ENCODE data around the gene SHROOM2.

The SHROOM2 gene

DNA sequence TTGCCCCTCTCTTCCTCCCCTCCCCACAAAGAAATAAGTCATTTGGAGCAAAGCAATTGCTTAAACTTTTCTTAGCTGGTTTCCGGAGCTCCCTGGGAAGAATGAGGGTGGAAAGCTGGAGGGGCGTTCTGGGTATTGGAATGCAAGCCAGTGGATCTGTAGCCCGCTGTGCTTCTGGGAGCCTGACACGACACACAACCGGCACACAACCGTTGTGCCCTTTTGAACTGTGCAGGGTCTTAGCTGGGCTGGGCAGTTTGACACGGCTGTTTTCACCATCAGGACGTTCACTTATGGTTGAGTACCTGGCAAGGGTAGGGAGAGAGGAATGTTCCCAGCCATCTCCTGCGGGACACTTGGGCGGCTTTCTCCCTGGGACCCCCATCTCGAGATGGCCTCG lies 38.3 kb downstream of the SHROOM2 start:
- no peak for DNase-seq (ENCODE audit: low read depth in 1 of 2, low spot score in 1 of 2)
- TF ChIP-seq GABPA (IDR thresholded peaks at IDR 0.05; ENCODE audit: low read depth) (no peak), POLR2AphosphoS5 (IDR thresholded peaks at IDR 0.05; ENCODE audit: low read depth) (no peak), SPI1 (IDR thresholded peaks at IDR 0.05; ENCODE audit: borderline replicate concordance, low read depth) (no peak)
- TF ChIP-seq, protein P1, sequence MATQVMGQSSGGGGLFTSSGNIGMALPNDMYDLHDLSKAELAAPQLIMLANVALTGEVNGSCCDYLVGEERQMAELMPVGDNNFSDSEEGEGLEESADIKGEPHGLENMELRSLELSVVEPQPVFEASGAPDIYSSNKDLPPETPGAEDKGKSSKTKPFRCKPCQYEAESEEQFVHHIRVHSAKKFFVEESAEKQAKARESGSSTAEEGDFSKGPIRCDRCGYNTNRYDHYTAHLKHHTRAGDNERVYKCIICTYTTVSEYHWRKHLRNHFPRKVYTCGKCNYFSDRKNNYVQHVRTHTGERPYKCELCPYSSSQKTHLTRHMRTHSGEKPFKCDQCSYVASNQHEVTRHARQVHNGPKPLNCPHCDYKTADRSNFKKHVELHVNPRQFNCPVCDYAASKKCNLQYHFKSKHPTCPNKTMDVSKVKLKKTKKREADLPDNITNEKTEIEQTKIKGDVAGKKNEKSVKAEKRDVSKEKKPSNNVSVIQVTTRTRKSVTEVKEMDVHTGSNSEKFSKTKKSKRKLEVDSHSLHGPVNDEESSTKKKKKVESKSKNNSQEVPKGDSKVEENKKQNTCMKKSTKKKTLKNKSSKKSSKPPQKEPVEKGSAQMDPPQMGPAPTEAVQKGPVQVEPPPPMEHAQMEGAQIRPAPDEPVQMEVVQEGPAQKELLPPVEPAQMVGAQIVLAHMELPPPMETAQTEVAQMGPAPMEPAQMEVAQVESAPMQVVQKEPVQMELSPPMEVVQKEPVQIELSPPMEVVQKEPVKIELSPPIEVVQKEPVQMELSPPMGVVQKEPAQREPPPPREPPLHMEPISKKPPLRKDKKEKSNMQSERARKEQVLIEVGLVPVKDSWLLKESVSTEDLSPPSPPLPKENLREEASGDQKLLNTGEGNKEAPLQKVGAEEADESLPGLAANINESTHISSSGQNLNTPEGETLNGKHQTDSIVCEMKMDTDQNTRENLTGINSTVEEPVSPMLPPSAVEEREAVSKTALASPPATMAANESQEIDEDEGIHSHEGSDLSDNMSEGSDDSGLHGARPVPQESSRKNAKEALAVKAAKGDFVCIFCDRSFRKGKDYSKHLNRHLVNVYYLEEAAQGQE (IDR thresholded peaks at IDR 0.05; ENCODE audit: insufficient replicate concordance, low read depth), result no peak
- TF ChIP-seq, protein P2, sequence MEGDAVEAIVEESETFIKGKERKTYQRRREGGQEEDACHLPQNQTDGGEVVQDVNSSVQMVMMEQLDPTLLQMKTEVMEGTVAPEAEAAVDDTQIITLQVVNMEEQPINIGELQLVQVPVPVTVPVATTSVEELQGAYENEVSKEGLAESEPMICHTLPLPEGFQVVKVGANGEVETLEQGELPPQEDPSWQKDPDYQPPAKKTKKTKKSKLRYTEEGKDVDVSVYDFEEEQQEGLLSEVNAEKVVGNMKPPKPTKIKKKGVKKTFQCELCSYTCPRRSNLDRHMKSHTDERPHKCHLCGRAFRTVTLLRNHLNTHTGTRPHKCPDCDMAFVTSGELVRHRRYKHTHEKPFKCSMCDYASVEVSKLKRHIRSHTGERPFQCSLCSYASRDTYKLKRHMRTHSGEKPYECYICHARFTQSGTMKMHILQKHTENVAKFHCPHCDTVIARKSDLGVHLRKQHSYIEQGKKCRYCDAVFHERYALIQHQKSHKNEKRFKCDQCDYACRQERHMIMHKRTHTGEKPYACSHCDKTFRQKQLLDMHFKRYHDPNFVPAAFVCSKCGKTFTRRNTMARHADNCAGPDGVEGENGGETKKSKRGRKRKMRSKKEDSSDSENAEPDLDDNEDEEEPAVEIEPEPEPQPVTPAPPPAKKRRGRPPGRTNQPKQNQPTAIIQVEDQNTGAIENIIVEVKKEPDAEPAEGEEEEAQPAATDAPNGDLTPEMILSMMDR (IDR thresholded peaks at IDR 0.05; ENCODE audit: insufficient read depth, low read length), result no peak
- H3K27ac ChIP-seq (replicated peaks), result no peak overlapping the region
- H3K27me3 ChIP-seq (ENCODE audit: insufficient read depth, poor library complexity, severe bottlenecking), result no peaks in the 10 kb centered on the region
- H3K4me3 ChIP-seq (replicated peaks; ENCODE audit: insufficient read depth, low read length), result no peak overlapping the region

DNA sequence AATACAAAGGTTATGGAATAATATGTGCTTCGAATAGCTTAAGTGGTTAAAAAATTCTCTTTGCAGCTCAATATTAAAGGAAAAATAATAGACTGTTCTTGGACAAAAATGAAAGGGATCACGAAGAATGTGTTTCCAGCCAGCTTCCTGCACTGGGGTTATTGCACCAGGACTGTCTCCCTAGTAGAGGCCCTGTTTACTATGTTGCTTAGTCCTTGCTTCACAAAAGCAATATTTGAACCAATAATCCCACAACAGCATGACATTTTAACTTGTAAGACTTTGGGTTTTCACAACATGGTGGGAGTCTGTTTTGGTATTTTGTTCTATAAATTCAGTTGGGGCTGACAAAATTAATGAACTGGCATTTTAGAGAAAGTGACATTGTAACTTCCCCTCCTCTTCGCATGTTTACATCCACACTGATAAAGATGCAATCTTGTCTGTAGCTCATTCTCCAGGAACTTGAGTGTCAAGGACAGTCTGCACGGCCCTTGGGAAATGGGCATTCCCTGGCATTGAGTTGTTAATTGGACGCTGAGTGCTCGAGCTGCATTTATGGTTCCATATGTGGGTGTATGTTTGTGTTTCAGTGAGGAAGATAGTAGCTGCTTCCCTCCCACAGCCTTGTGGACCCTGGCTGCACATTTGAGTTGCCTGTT lies 39.0 kb downstream of the SHROOM2 start:
- H3K4me3 ChIP-seq (replicated peaks; ENCODE audit: insufficient read depth, low read length), result no peak overlapping the region
- H3K27me3 ChIP-seq (ENCODE audit: insufficient read depth, poor library complexity, severe bottlenecking), result no peaks in the 10 kb centered on the region
- DNase-seq (ENCODE audit: low read depth in 1 of 2, low spot score in 1 of 2), result no peak
- H3K27ac ChIP-seq (replicated peaks), result no peak overlapping the region
- TF ChIP-seq POLR2AphosphoS5 (IDR thresholded peaks at IDR 0.05; ENCODE audit: low read depth) (no peak), GABPA (IDR thresholded peaks at IDR 0.05; ENCODE audit: low read depth) (no peak), SPI1 (IDR thresholded peaks at IDR 0.05; ENCODE audit: borderline replicate concordance, low read depth) (no peak)
- TF ChIP-seq, protein P2 (IDR thresholded peaks at IDR 0.05; ENCODE audit: insufficient read depth, low read length), result no peak
- TF ChIP-seq, protein P1 (IDR thresholded peaks at IDR 0.05; ENCODE audit: insufficient replicate concordance, low read depth), result no peak

DNA sequence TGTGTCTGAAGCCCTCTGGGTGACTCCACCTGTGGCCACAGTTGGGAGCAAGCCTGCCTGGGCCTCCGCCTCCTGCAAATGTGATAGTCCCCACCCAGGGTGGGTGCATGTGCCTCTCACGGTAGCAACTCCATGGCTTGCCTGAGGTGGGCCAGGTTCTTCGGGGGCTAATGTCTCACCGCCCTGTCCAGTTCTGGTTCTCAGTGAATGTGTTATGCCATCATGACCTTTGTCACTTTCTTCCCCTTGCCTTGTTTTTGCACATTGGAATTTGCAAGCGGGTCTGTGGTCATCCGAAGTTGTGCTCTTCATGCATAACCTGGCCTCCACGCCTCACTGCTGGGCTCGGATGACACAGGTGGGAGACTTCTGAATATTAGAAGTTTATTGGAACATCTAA lies 39.7 kb downstream of the SHROOM2 start:
- no peak for DNase-seq (ENCODE audit: low read depth in 1 of 2, low spot score in 1 of 2)
- no peak overlapping the region for H3K27ac ChIP-seq (replicated peaks)
- no peaks in the 10 kb centered on the region for H3K27me3 ChIP-seq (ENCODE audit: insufficient read depth, poor library complexity, severe bottlenecking)
- H3K4me3 ChIP-seq (replicated peaks; ENCODE audit: insufficient read depth, low read length), result no peak overlapping the region
- TF ChIP-seq, protein P2 (IDR thresholded peaks at IDR 0.05; ENCODE audit: insufficient read depth, low read length), result no peak
- TF ChIP-seq SPI1 (IDR thresholded peaks at IDR 0.05; ENCODE audit: borderline replicate concordance, low read depth) (no peak), POLR2AphosphoS5 (IDR thresholded peaks at IDR 0.05; ENCODE audit: low read depth) (no peak), GABPA (IDR thresholded peaks at IDR 0.05; ENCODE audit: low read depth) (no peak)
- TF ChIP-seq, protein P1 (IDR thresholded peaks at IDR 0.05; ENCODE audit: insufficient replicate concordance, low read depth), result no peak

Measured in HL-60 (cell line).